ENCODE data around the gene IFIH1.

IFIH1 gene

DNA sequence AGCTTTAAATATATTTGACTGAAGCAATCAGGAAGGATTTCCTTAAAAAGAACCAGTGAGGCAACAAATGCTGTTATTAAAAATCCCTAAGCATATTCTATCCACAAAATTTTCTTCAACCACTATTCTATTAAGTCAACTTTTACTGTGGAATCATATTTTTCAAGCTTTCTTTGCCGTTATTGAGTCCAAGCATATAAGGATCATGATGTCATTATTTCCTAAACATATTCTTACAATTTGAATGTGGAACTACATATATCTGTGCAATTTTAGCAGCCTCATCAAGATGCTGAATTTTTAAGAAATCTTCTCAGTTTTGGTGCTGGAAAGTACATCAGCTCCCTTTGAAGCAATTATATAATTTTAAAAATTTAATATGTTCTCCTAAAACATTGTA is 5.6 kb downstream of the IFIH1 start:
- in situ Hi-C loops (cut with MboI; ENCODE audit: low sequenced_read_pairs) = no loop called here

DNA sequence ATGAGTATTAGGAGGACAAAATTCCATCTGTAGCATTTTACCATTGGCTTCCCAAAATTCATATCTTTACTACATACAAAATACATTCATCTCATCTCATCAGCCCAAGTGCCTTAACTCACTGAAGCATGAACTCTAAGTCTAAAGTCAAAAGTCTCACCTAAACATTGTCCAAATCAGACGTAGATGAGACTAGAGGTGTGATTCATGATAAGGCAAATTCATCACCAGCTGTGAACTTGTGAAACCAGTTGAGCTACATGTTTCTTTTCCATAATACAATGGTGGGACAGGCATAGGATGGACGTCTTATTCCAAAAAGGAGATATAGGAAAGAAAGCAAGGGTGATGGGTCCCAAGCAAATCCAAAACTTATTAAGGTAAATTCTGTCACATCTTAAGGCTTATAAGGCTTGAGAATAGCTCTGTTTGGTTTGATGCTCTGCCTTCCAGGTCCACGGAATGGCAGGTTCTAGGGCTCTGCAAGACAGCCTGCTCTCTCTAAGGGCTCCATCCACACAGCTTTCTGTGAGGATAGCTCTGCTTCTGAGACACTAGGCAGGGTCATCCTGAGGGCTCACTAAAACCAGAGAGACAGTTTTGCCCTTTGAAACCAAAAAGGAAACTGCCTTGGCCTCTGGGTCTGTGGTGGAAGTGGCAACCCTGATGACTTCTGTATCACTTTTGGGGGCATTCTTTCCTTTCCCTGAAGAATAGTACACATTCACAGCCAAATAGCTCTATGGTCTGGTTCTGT is 9.6 kb downstream of the IFIH1 start:
- in situ Hi-C loops (cut with MboI; ENCODE audit: low sequenced_read_pairs) = no loop called here

DNA sequence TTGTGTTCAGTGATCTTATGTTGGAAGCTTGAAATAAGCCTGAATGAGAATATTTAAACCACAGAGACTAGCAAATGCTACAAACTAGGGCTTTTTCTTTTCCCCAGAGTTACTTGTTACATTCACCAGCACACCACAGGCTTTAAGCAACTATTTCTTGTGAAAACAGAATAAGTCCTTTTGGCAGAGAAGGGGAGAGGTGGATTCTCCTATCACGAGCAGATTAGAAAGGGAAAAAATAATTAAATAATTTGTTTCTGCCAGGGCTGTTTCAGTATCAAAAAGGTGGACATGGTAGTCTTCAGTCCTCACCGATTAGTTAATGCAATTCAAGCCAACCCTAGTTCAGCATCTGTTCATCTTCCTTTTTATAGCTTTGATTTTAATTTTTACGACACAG is 12.6 kb downstream of the IFIH1 start:
- in situ Hi-C loops (cut with MboI; ENCODE audit: low sequenced_read_pairs) = no loop called here

DNA sequence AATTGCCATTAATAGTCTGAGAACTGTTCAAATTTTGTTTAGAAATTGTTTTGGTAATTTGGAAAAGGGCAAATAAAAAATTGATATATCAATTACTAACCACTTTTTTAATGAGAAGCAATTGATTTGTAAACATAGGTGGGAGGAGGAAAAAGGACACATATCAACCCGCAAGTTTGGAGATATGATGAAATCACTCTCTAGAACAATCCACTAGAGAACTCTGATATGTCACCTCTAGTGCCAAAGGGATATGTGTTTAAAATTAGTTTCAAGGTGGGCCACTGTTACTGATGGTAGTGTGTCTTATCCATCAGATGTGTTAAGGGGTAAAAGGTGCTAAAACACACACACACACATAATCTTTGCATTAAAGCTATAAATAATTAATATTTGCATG is 16.6 kb downstream of the IFIH1 start:
- in situ Hi-C loops (cut with MboI; ENCODE audit: low sequenced_read_pairs) = no loop called here

DNA sequence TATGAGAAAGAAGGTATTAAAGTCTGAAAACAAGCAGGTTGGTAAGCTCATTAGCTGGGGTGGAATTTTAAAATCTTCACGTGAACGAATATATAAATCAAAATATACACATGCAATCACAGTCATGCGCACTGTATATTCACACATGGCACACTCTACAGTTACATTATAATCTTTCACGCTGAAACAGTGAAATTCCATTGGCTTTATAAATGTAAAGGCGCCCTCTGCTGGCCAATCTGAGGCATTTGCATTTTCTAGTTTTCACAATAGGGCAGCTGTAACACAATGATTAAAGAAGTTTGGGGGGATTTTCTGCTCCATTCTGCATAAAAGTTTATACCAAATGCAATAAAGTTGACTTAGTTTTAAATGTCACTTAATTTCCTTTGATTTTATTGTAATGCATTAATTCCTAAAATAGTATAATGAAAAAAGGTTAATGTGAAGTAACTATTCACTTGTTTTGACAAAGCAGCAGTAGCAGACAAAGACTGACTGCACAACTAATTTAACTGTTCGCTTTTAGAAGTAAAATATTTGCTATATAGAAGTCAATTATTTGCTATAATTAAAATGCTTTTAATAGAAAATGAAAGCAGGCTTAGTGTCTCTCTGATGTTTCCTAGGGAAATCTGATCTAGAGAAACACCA is 17.2 kb downstream of the IFIH1 start:
- in situ Hi-C loops (cut with MboI; ENCODE audit: low sequenced_read_pairs) = no loop called here

DNA sequence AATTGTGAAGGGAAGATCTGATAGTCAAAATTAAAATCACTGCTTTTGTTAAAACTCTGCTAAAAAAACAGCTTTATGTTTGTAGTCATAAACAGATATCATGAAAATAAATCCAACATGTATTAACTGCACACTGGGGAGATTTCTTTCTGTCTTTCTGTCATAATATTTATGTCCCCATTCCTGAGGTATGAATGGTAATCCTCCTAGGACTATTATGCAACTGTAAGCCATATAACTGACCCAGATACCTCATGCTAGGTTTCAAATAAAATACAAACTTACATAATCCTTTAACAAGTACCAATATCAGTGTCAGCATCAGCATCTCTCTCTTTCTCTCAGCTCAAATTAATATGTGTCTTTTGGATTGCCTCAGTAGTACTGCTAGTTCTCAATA is 18.2 kb downstream of the IFIH1 start:
- in situ Hi-C loops (cut with MboI; ENCODE audit: low sequenced_read_pairs) = no loop called here

DNA sequence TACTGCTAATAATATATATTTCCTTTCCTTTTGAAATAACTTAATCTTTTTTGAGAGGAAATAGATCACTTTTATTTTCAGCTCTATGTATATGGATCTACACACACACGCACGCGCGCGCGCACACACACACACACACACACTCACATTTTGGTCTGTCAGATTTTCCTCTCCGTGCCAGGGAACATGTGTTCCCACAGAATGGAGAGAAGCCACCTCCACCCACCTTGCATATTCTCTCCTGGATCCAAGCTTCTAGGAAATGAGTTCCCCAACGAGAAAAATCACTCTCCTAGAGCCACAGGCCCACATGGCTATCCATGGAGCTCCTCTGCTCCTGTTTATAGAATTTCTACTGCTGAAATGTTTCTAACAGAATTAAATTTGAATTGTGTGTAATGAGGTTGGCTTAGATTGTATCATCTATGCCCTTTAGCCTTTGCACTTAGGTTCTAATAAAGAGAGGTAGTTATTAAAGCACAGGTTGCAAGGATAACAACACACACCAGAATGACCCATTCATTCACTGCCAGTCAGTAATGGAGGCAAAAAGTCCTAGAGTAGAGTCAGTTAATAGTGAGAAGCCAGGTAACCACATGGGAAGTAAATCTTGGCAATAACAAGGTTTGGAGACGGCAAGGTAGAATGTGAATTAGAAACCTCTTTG is 19.7 kb downstream of the IFIH1 start:
- in situ Hi-C loops (cut with MboI; ENCODE audit: low sequenced_read_pairs) = loop anchor here (10.0 kb wide), 2 partner anchors 74 to 144 kb away; partner anchors contain the start of gene GCG

DNA sequence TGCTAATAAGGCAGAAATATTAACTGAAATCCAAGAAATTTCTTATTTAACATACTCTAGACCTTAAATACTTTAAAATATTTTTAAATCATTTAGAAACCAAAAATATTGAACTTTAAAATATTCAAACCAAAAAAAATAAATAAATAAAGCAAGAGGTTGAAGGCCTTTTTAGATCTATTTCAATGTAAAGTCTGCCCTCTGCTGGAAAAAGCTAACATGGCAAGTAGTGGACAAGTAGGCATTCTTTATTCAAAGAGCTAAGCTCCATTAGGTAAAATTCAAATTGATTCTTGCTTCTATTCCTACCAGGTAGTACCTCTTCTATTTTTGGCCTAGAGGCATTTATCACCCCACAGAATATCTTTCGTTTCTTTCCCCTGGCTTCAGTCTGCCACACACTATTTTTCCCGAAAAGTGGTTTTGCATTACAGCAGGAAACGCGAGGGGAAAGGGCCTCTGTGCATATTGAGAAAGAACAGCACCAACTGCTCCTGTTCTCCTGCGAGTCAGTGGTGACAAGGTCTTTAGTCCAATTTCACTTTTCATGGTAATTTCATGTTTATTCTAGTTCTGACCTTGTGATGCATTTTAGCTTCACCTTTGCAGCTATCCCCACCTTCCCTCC is 20.4 kb downstream of the IFIH1 start:
- in situ Hi-C loops (cut with MboI; ENCODE audit: low sequenced_read_pairs) = loop anchor here (10.0 kb wide), 2 partner anchors 73 to 143 kb away; partner anchors contain the start of gene GCG

DNA sequence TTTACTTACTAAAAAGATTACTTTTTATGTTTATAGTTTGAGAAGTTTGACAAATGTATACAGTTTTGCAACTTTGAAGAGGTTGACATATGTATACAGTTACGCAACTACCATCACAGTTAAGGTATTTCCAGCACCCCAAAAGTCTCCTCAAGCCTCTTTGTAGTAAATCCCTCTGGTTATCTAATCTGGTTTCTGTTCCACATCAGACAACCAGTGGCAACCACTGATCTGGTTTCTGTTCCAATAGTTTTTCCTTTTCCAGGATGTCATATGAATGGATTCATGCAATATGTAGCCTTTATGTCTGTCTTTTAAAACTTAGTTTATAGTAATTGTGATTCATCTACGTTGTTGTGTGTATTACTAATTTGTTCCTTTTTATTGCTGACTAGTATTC is 23.5 kb downstream of the IFIH1 start:
- in situ Hi-C loops (cut with MboI; ENCODE audit: low sequenced_read_pairs) = loop anchor here (10.0 kb wide), 2 partner anchors 70 to 140 kb away; partner anchors contain the start of gene GCG

DNA sequence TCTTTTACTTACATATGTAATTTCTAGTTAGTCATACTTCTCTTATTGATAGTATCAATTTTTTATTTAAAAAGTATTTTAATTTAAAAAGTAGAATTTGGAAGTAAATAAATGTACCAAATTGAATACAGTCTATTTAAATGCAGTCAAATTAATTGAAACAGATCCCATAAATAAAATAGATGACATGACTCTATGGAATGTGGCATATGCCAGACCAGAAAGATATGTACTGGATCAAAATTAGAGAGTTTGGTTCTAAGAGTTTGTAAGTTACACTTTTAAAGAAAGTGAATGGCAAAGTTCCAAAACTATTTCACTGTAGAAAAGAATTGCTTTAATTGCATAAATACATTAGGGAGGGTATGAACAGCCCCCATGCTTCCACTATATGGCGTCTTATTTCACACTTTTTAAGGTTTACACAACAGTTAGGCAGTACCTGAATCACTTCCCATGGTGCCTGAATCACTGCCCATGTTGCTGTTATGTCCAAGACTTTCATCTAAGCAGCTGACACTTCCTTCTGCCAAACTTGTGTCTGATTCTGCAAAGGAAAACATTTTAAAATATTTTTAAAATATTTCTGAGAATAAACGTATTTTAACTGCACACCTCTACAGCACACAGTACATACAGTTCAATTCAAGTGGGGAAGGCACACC is 25.2 kb downstream of the IFIH1 start:
- in situ Hi-C loops (cut with MboI; ENCODE audit: low sequenced_read_pairs) = loop anchor here (10.0 kb wide), 2 partner anchors 68 to 138 kb away; partner anchors contain the start of gene GCG

DNA sequence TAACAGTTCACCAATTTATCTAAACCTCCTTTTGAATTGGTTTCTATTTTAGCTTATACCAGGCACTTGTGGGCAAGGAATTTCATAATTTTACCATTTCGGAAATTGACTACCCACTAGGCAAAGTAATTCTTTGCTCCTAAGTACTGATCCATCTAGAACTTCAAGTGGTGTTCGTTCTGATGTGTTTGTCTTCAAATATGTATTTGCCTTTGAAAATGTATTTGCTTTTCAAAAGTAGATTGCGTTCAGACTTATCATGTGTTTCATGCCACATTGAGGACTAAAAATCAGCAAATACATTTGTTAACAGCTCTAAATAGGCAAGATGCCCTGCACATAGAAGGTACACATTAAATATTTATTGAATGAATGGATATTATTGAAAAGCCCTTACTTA is 26.7 kb downstream of the IFIH1 start:
- in situ Hi-C loops (cut with MboI; ENCODE audit: low sequenced_read_pairs) = loop anchor here (10.0 kb wide), 2 partner anchors 67 to 137 kb away; partner anchors contain the start of gene GCG

DNA sequence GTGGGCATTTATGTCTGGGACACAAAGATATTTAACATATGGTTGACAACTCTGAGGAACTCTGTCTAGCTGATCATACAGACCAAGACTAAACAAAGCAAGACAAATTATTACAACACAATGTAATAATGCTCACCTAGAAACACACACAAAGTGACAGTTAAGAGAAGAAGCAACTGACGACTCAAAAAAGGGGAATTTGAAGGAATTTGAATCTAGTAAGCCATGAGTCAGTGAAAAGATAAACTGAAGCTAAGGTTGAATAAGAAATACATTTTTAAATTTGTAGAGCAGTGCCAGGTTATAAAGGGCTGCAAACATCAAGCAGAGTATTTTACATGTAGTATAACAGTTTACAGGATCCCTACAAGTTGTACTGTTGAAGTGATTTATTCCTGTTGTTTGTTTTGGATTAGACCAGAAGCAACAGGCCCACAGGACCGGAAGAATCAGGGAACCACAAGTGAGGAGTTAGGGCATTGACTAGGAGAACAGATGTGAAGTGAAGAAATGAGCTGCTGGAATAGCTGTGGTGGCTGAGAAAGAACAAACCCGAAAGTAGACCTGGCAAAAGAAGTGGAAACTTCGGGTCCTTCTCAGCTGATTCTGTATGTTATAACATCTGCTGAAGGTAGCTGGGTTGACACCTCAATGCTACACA is 35.6 kb downstream of the IFIH1 start:
- in situ Hi-C loops (cut with MboI; ENCODE audit: low sequenced_read_pairs) = no loop called here

DNA sequence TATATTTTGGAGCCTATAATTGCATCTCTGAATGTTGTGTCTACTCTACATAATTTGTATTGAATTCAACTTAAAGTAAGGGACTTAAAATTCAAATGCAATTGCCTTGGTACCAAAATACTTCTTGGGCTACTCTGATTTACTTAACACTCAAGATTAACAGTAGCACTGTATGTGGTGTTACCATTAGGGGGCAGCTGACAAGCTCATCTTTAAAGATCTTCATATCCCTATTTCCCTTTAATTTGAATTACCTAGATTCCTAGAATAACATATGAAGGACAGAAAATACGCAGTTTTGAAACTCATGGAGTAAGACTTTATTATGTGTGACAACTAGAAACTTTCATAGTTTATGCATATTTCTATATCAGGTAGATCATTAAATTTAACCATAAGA is 37.8 kb downstream of the IFIH1 start:
- in situ Hi-C loops (cut with MboI; ENCODE audit: low sequenced_read_pairs) = no loop called here

DNA sequence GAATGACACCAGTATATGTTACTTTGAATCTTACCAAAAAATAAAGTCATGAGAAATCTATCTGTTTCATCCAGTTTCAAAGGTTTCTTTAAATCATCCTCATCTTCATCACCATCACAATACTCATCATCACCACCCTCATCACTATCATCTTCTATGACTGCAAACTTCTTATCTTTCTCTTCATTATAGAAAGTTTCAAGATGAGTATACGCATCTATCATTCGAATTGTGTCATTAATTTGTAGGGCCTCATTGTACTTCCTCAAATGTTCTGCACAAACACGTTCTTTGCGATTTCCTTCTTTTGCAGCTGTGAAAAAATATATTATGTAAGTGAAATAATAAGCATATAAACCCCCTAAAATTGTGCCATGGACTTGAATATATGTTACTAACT is 41.1 kb downstream of the IFIH1 start:
- in situ Hi-C loops (cut with MboI; ENCODE audit: low sequenced_read_pairs) = no loop called here

DNA sequence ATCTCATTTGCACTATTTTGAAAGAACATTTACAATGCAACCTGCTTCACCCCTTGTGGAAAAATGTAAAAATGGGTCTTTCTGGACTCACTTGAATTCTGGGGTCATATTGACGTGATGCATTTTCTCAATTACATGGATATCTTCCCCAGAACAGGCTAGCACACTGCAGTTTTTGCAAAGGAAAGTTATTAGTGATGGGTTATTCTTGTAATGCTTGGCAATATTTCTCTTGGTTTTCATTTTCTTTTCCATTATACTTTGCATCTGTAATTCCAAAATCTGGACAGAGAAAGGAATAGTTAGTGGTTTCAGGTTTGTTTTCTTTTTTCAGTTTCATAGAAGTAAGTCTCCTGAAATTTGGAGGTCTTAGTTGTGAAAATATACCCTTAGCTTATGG is 50.5 kb downstream of the IFIH1 start:
- in situ Hi-C loops (cut with MboI; ENCODE audit: low sequenced_read_pairs) = no loop called here

DNA sequence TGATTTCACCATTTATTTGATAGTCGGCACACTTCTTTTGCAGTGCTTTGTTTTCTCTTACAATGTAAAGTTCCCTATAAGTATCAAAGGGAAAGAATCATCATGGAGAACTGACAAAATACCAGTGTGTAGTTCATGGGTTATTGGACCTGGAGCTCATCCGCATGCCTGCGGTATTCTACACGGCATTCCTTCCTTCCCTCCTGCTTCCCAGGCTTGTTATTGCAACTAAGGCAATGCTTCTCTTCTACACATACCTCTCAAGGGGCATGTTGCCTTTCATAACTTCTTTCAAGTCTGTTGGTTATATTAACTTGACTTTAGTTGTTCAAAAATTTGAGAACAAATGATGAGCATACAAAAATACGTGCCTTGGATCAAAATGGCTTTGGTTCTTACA is 51.0 kb downstream of the IFIH1 start:
- in situ Hi-C loops (cut with MboI; ENCODE audit: low sequenced_read_pairs) = no loop called here

DNA sequence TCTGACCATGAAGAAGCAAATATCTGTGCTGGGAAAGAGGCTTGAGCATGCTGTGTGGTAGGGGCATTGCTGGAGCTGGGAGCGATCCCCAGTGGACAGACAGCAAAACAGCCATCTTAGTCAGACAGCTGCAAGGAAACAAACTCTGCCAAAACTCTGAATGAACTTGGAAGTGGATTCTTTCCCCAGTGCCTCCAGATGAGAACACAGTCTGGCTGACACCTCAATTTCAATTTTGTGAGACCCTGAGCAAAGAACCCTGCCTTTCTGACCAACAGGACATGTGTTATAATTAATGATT is 52.1 kb downstream of the IFIH1 start:
- in situ Hi-C loops (cut with MboI; ENCODE audit: low sequenced_read_pairs) = no loop called here

DNA sequence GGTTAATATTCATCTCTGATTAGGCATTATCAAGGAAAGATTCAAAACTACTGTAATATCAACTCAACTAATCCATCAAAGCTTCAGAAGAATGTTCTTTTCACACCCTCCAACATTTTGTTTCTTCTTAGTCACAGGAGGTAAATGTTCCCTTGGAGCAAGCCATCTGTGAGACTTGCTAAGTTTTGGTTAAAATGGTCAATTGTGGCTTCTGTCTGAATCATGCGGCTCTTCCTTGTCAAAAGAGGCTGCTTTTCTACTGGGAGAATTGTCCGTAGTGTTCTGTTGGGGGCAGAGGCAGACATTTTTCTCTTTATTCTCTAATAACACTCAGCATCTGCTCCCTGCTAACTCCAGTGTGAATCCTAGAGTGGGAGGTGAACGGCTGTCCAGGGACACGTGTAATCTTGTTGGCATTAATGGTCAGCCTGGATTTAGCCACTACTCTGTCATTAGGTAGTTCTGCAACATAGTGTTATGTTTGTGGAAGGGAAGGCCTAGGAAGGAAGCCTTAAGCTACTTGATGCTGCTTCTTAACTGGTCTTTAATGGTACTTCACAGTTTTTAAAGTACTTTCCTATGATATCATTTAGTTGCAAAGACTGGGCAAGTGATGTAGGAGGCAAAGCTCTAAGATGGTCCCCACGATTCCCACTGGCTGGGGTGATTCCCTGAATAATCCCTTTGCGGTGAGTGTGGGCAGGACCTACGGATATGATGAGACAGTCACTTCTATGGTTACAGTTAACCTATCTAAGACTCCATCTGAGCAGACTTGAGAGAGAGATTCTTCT is 52.6 kb downstream of the IFIH1 start:
- in situ Hi-C loops (cut with MboI; ENCODE audit: low sequenced_read_pairs) = no loop called here

DNA sequence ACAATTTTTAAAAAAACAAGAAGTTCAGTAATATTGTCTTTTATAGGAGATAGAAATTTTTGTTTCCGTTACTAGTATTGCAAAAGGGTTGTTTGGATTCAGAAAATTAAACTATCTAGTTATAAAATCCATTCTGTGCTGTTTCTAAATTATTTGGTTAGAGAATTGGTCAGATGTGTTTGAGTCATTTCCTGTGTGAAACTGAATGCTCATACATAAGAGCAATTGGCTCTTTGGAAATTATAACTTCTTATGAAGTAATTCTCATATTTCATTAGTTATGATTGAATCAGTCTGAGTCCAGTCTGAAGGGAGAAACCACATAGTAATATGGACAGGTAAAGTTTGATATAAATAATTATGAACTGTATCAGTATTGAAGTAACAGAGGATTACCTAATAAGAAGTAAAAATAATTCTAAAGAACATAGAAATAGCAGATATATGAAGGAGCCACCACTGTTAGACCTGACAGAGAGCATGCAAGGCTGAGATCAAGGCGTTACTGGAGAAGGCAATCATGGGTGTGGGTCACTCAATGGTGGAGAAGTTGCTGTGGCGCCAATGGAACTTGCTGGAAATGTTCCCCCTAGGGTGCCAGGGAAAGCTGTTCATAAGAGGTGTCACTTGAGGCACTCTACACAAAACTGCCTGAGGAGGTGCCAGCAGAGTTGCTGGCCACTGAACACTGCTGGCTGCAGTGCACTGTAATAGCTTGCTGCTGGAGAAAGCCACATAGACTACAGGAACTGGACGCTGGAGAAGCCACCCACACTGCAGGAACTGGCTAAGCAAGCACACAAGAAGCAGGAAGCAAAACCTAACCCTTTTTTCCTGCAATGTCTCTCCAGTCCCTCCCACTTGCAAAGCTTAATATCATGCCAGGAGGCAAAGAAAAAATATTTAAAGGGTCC is 57.2 kb downstream of the IFIH1 start:
- in situ Hi-C loops (cut with MboI; ENCODE audit: low sequenced_read_pairs) = no loop called here
